Measurements from ENCODE around the gene SSTR5. TPM values are rescaled to one million over a fixed set of nuclear protein-coding genes. Genes with fewer than 3 reads are reported as not detected.

Gene SSTR5
- polyA plus RNA-seq, 1 experiment, result not detected

DNA sequence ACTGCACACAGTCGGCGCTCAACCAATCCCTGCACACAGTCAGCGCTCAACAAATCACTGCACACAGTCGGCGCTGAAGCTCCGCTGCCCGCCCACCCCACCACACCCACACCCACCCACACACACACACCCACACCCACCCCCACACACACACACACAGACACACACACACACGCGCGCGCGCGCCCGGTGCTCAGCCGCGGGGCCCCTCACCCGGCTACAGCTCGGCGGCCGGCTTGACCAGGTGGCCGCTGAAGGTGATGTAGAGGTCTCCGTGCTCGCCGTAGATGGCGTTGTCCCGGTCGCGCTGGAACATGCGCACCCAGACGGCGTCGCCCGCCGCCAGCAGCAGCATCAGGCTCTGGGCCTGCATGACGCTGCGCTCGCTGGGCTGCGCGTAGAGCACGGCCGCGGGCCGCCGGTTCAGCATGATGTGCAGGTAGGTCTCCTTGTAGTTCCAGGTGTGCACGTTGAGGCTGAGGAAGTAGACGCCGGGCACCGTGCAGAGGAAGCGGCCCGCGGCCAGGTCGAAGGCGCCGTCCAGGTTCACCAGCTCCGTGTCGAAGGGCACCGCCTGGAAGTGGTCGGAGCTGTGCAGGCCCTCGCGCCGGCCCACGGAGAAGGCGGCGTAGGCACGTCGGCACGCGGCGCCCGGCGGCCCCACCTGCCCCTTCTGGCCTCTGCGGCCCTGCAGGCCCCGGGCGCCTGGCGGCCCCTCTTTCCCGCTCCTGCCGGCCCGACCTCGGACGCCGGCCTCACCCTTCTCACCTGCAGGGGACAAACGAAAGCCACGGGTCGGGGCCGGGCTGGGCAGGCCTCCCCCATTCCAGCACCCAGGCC lies 21.0 kb downstream of the SSTR5 start:
- ChIA-PET CTCF (interaction anchor here (0.6 kb wide), 1 partner anchor 38 kb away, joined by 4 read pairs; no protein-coding TSS in a partner anchor), POLR2A (no interaction called here)
- TF ChIP-seq, protein P1, sequence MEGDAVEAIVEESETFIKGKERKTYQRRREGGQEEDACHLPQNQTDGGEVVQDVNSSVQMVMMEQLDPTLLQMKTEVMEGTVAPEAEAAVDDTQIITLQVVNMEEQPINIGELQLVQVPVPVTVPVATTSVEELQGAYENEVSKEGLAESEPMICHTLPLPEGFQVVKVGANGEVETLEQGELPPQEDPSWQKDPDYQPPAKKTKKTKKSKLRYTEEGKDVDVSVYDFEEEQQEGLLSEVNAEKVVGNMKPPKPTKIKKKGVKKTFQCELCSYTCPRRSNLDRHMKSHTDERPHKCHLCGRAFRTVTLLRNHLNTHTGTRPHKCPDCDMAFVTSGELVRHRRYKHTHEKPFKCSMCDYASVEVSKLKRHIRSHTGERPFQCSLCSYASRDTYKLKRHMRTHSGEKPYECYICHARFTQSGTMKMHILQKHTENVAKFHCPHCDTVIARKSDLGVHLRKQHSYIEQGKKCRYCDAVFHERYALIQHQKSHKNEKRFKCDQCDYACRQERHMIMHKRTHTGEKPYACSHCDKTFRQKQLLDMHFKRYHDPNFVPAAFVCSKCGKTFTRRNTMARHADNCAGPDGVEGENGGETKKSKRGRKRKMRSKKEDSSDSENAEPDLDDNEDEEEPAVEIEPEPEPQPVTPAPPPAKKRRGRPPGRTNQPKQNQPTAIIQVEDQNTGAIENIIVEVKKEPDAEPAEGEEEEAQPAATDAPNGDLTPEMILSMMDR (IDR thresholded peaks at IDR 0.05; ENCODE audit: insufficient read depth, low read depth, low read length), result no peak
- 0 out of 2 replicates have a peak, but pooled peaks cover 2% of the 10 kb centered on the region for H3K27me3 ChIP-seq (ENCODE audit: control insufficient read depth, insufficient read depth, low read length)
- DNase-seq (ENCODE audit: low read depth), result no peak
- H3K4me3 ChIP-seq (ENCODE audit: low read depth, low read length), result no peak overlapping the region
- H3K36me3 ChIP-seq (ENCODE audit: control insufficient read depth, insufficient read depth, low read length), result no peaks in the 10 kb centered on the region

DNA sequence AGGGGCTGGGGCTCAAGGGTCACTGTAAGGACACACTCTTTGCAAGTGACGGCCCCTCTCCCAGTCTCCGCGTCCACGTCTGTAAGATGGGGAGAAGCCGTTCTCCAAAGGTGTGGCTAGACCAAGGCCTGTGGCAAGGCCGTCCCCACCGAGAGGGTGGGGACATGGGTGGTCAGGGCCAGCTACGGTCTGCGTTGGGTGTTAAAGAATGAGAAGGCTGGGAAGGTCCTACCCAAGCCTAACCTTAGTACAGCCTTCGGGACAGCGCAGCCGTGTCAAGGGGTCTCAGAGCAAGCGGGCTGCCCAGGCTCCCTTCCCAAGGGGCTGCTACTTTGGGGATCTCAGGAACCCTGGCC lies 21.6 kb downstream of the SSTR5 start:
- H3K4me3 ChIP-seq (ENCODE audit: low read depth, low read length), result no peak overlapping the region
- H3K27me3 ChIP-seq (ENCODE audit: control insufficient read depth, insufficient read depth, low read length), result no peaks in the 10 kb centered on the region
- POLR2A ChIA-PET, result no interaction called here
- TF ChIP-seq, protein P1 (IDR thresholded peaks at IDR 0.05; ENCODE audit: insufficient read depth, low read depth, low read length), result no peak
- CTCF ChIA-PET, result no interaction called here
- no peaks in the 10 kb centered on the region for H3K36me3 ChIP-seq (ENCODE audit: control insufficient read depth, insufficient read depth, low read length)
- DNase-seq (ENCODE audit: low read depth), result no peak

DNA sequence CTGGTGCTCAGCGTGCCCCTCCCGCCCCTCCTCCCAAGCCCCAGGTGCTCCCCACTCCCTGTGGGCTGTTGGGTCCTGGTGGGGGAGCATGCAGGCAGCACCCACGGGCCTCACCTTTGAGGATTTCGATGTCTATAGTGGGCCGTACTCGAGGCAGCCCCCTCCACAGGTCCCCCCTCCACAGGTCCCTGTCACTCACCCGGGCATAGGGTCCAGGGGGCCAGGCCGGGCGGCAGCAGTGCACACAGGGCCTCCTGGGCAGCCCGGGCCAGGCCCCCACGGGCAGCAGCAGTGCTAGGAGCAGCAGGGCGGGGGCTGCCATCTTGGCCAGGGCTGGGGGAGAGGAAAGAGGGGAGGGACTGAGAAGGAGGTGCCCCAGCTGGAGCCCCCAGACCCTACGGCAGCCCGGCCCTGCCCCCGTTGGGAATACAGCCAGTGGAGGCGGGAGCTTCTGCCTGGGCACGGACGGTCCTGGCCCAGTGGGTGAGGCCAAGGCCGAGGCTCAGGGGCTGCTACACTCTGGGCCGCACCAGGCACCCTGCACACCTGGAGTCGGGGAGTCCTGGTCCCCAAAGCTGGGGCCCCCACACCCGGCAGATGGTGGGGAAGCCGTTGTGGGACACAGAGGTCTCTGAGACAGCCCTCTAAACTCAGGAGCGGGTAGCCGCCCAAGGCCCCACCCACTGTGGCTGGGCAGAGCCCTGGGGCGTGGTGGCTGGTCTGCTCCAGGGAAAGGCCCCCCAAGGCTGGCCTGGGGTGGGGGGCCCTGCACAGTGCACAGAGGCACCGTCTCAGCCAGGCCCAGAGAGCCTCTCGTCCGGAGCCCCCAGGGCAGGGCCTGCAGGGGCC lies 22.3 kb downstream of the SSTR5 start:
- Histone ChIP-seq H3K36me3 (ENCODE audit: control insufficient read depth, insufficient read depth, low read length) (no peaks in the 10 kb centered on the region), H3K4me3 (ENCODE audit: low read depth, low read length) (no peak overlapping the region), H3K27me3 (ENCODE audit: control insufficient read depth, insufficient read depth, low read length) (no peaks in the 10 kb centered on the region)
- POLR2A ChIA-PET, result no interaction called here
- no peak for DNase-seq (ENCODE audit: low read depth)
- CTCF ChIA-PET, result no interaction called here
- TF ChIP-seq, protein P1 (IDR thresholded peaks at IDR 0.05; ENCODE audit: insufficient read depth, low read depth, low read length), result no peak

DNA sequence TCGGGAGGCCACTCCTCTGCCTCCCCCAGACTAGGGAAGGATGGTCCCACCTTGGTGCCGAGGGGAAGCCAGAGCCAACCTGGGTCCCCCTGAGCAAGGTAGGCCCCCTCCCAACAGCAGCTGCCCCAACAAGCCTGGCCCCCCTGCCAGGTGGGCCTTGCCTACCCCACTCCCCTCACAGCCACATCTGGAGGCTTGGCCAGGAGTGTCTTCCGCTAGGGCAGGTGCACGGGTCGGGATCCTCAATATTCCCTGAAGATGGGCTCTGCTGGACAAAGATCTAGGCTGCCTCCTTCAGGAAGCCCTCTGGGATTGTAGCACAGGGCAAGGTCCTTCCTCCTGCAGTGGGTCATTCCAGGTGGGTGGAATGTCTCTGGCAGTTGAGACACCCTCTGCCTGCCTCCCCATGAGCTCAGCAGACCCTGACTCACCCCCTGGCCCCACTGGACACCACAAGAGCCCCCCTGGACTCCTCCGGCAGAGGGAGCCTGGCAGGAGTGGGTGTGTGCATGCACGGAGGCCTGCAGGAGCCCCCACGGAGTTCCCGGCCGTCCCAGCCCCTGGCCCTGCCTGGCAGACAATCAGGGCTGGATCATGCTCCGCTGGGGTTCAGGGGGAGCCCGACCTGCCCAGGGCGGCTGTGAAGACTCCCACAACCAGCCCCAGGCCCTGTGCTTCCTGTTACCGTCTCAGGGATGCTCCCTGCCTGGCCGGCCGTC lies 23.1 kb downstream of the SSTR5 start:
- TF ChIP-seq, protein P1 (IDR thresholded peaks at IDR 0.05; ENCODE audit: insufficient read depth, low read depth, low read length), result no peak
- no peaks in the 10 kb centered on the region for H3K36me3 ChIP-seq (ENCODE audit: control insufficient read depth, insufficient read depth, low read length)
- no peak overlapping the region for H3K4me3 ChIP-seq (ENCODE audit: low read depth, low read length)
- CTCF ChIA-PET, result no interaction called here
- no peak for DNase-seq (ENCODE audit: low read depth)
- POLR2A ChIA-PET, result no interaction called here
- no peaks in the 10 kb centered on the region; the same call in 1 of the 2 replicates for H3K27me3 ChIP-seq (ENCODE audit: control insufficient read depth, insufficient read depth, low read length)

All from BJ (cell line).